Measurements from ENCODE around the gene THRSP.

The THRSP gene

GRCh38 chr11:78070621-78071020 is 7.0 kb downstream of the THRSP start:
- ATAC-seq = no peak

GRCh38 chr11:78071717-78072116 is 8.1 kb downstream of the THRSP start:
- TF ChIP-seq ZC3H10 (CRISPR knock-in tag; IDR thresholded peaks at IDR 0.05) (no peak), POU6F1 (CRISPR knock-in tag; IDR thresholded peaks at IDR 0.05; ENCODE audit: borderline replicate concordance, low read depth) (no peak), ZNF70 (CRISPR knock-in tag; IDR thresholded peaks at IDR 0.05) (no peak), PPARA (CRISPR knock-in tag; IDR thresholded peaks at IDR 0.05; ENCODE audit: borderline replicate concordance) (no peak), ZNF8 (CRISPR knock-in tag; IDR thresholded peaks at IDR 0.05) (no peak), RARB (CRISPR knock-in tag; IDR thresholded peaks at IDR 0.05) (no peak), ZNF565 (CRISPR knock-in tag; conservative IDR thresholded peaks at IDR 0.05; ENCODE audit: low read depth) (no peak), ESRRG (CRISPR knock-in tag; IDR thresholded peaks at IDR 0.05) (no peak), ARNTL (CRISPR knock-in tag; IDR thresholded peaks at IDR 0.05; ENCODE audit: borderline replicate concordance, low read depth) (no peak), CREB5 (CRISPR knock-in tag; IDR thresholded peaks at IDR 0.05; ENCODE audit: low read depth) (no peak)
- no peak for ATAC-seq

More at GRCh38 chr11:78070621-78071020, 7.0 kb downstream of the THRSP start:
- TF ChIP-seq CSRNP3 (CRISPR knock-in tag; IDR thresholded peaks at IDR 0.05) (no peak), OSR1 (CRISPR knock-in tag; IDR thresholded peaks at IDR 0.05) (no peak), GLIS3 (CRISPR knock-in tag; IDR thresholded peaks at IDR 0.05) (no peak), ZNF565 (CRISPR knock-in tag; conservative IDR thresholded peaks at IDR 0.05; ENCODE audit: low read depth) (no peak), ZFP30 (CRISPR knock-in tag; IDR thresholded peaks at IDR 0.05) (no peak), PPARA (CRISPR knock-in tag; IDR thresholded peaks at IDR 0.05; ENCODE audit: borderline replicate concordance) (no peak)

GRCh38 chr11:78072455-78072854 is 8.8 kb downstream of the THRSP start:
- ATAC-seq = no peak
- TF ChIP-seq ESRRG (CRISPR knock-in tag; IDR thresholded peaks at IDR 0.05) (no peak), ARNTL (CRISPR knock-in tag; IDR thresholded peaks at IDR 0.05; ENCODE audit: borderline replicate concordance, low read depth) (no peak), CSRNP3 (CRISPR knock-in tag; IDR thresholded peaks at IDR 0.05) (no peak), GLIS3 (CRISPR knock-in tag; IDR thresholded peaks at IDR 0.05) (no peak), ZFP3 (CRISPR knock-in tag; IDR thresholded peaks at IDR 0.05) (no peak), ISL1 (CRISPR knock-in tag; IDR thresholded peaks at IDR 0.05) (no peak), TOX (CRISPR knock-in tag; IDR thresholded peaks at IDR 0.05; ENCODE audit: borderline replicate concordance) (no peak), BACH2 (CRISPR knock-in tag; IDR thresholded peaks at IDR 0.05; ENCODE audit: borderline replicate concordance) (no peak), SNAI2 (CRISPR knock-in tag; IDR thresholded peaks at IDR 0.05) (no peak), ZNF70 (CRISPR knock-in tag; IDR thresholded peaks at IDR 0.05) (no peak)

- TF ChIP-seq TSHZ2 (CRISPR knock-in tag; IDR thresholded peaks at IDR 0.05) (no peak), ZNF70 (CRISPR knock-in tag; IDR thresholded peaks at IDR 0.05) (no peak), CSRNP3 (CRISPR knock-in tag; IDR thresholded peaks at IDR 0.05) (no peak), PATZ1 (CRISPR knock-in tag; IDR thresholded peaks at IDR 0.05; ENCODE audit: borderline replicate concordance) (no peak)
- ATAC-seq = no peak
Observed at GRCh38 chr11:78074756-78075155, 11.1 kb downstream of the THRSP start.
